Neutrophil (primary cell): ENCODE results near the gene SOAT2.
"Not testable (repeated sequence)": the region's sequence is repeated elsewhere in the genome, so short reads cannot be mapped to it uniquely, and the experiment has no call there.

Experiments used
- H3K27ac ChIP-seq: fragments of 200-600 bp; sonication (generic); 2 replicates; pipeline ENCODE4 v1.5.1; 2016; ENCODE audit warnings: mild to moderate bottlenecking, moderate library complexity
- H3K27me3 ChIP-seq: fragments of 200-600 bp; sonication (generic); 2 replicates; pipeline ENCODE4 v1.6.0; 2016; ENCODE audit warnings: mild to moderate bottlenecking
- H3K36me3 ChIP-seq: fragments of 200-600 bp; sonication (generic); 2 replicates; pipeline ENCODE4 v1.5.1; 2017
- H3K4me1 ChIP-seq, 2 experiments: fragments of 200-600 bp in 1 of 2; sonication (generic) in 1 of 2; 1 replicate in 1 of 2; 2 replicates in 1 of 2; pipeline versions ENCODE4 v1.5.1 to v1.6.1; 2013 to 2016; ENCODE audit warnings: low read depth in 1 of 2, low read length in 1 of 2, mild to moderate bottlenecking in 1 of 2, moderate library complexity in 1 of 2; ENCODE audit not compliant: control insufficient read depth in 1 of 2, insufficient read depth in 1 of 2
- H3K4me3 ChIP-seq, 2 experiments: fragments of 200-600 bp in 1 of 2; sonication (generic) in 1 of 2; 1 replicate in 1 of 2; 2 replicates in 1 of 2; pipeline ENCODE4 v1.5.1; 2013 to 2016; ENCODE audit warnings: low read depth in 1 of 2, low read length in 1 of 2, mild to moderate bottlenecking in 1 of 2, moderate library complexity in 1 of 2
- H3K9me3 ChIP-seq: fragments of 200-600 bp; sonication (generic); 2 replicates; pipeline ENCODE4 v1.5.1; 2016
- TF ChIP-seq, protein P1 (sequence below): fragments of 200-600 bp; sonication (generic); IDR thresholded peaks from 2 replicates; pipeline ENCODE4 v1.5.1; 2016; ENCODE audit warnings: antibody characterized with exemption

The SOAT2 gene

DNA sequence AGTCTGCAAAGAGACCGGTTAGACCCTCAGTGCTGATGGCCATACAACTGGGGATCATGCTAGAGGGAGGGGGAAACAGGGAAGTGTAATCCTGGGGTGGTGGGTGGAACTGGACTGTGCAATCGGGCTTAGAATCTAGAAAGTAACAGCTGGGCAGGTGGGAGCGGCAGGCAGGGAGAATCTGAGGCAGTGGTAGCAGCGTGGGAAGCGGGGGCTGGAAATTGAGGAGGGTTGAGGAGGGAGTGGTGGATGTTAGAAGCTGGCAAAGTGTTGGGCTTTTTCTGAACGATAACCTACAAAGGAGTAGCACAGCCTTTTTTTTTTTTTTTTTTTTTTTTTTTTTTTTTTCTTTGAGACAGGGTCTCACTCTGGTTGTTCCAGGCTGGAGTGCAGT is 8.9 kb upstream of the SOAT2 start:
- TF ChIP-seq, protein P1, sequence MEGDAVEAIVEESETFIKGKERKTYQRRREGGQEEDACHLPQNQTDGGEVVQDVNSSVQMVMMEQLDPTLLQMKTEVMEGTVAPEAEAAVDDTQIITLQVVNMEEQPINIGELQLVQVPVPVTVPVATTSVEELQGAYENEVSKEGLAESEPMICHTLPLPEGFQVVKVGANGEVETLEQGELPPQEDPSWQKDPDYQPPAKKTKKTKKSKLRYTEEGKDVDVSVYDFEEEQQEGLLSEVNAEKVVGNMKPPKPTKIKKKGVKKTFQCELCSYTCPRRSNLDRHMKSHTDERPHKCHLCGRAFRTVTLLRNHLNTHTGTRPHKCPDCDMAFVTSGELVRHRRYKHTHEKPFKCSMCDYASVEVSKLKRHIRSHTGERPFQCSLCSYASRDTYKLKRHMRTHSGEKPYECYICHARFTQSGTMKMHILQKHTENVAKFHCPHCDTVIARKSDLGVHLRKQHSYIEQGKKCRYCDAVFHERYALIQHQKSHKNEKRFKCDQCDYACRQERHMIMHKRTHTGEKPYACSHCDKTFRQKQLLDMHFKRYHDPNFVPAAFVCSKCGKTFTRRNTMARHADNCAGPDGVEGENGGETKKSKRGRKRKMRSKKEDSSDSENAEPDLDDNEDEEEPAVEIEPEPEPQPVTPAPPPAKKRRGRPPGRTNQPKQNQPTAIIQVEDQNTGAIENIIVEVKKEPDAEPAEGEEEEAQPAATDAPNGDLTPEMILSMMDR = no peak
- Histone ChIP-seq H3K27me3 (peaks cover 41% of the 10 kb centered on the region), H3K27ac (peak overlapping the region; percentile 71), H3K36me3 (no peaks in the 10 kb centered on the region), H3K4me1 (peaks cover 24 to 30% of the 10 kb centered on the region in 2 experiments), H3K4me3 (no peak overlapping the region), H3K9me3 (no peaks in the 10 kb centered on the region)

DNA sequence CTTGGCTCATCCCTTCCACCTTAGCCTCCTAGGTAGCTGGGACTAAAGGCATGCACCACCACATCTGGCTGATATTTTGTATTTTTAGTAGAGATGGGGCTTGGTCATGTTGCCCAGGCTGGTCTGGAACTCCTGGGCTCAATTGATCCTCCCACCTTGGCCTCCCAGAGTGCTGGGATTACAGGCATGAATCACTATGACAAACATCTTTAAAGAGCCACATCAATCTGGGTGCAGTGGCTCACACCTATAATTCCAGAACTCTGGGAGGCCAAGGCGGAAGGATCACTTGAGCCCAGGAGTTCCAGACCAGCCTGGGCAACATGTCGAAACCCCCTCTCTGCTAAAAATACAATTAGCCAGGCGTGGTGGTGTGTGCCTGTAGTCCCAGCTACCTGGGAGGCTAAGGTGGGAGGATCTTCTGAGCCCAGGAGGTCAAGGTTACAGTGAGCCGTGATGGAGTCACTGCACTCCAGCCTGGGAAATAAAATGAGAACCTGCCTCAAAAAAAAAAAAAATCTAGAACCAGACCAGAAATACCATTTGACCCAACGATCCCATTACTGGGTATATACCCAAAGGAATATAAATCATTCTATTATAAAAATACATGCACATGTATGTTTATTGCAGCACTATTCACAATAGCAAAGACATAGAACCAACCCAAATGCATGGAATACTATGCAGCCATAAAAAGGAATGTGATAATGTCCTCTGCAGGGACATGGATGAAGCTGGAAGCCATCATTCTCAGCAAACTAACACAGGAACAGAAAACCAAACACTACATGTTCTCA is 8.3 kb upstream of the SOAT2 start:
- H3K4me1 ChIP-seq = peaks cover 24 to 30% of the 10 kb centered on the region in 2 experiments
- not testable (repeated sequence) for H3K36me3 ChIP-seq, H3K9me3 ChIP-seq, H3K27ac ChIP-seq, H3K4me3 ChIP-seq
- H3K27me3 ChIP-seq = peaks cover 42% of the 10 kb centered on the region

DNA sequence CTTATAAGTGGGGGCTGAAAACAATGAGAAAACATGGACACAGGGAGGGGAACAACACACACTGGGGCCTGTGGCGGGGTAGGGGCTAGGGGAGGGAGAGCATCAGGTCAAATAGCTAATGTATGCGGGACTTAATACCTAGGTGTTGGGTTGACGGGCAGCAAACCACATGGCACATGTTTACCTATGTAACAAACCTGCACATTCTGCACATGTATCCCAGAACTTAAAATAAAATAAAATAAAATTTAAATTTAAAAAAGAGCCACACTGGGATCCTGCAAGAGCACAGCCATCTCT is 7.7 kb upstream of the SOAT2 start:
- Histone ChIP-seq H3K4me1 (peaks cover 24 to 30% of the 10 kb centered on the region in 2 experiments), H3K27me3 (peaks cover 42% of the 10 kb centered on the region)
- not testable (repeated sequence) for H3K36me3 ChIP-seq, H3K27ac ChIP-seq, H3K4me3 ChIP-seq, H3K9me3 ChIP-seq

DNA sequence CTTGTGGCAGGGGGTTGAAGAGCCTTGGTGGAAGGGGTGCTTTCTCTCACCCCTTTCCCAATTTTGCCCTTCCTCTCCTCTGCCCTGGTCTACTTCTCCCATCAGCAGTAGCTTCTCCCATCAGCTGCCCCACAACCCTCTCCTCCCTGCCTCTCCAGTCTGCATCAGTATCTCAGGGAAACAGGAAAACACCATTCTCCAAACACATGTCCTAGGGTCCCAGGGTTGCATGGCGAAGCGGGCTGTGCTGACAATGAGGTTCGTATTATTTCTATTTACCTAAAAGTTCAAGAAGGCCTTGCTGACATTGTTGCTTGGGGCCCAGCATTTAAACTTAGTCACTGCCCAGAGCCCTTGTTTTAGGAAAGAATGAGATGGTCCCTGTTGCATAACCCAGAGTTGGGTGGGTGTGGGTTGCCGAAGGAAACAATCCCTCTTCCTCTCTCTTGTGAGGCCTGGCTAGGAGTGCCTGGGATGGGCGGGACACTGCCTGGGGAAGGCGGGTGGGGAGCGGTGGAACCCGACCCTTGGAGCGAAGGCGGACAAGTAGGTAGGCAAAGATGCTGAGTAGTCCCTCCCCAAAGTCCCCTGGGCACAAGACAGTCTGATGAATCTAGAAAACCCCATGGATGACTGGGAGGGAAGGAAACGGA is 7.1 kb upstream of the SOAT2 start:
- TF ChIP-seq, protein P1 = no peak
- no peaks in the 10 kb centered on the region for H3K9me3 ChIP-seq
- peaks cover 42% of the 10 kb centered on the region for H3K27me3 ChIP-seq
- H3K4me1 ChIP-seq = peaks cover 24 to 30% of the 10 kb centered on the region in 2 experiments
- no peaks in the 10 kb centered on the region for H3K36me3 ChIP-seq
- H3K27ac ChIP-seq = no peak overlapping the region
- H3K4me3 ChIP-seq = no peak overlapping the region

DNA sequence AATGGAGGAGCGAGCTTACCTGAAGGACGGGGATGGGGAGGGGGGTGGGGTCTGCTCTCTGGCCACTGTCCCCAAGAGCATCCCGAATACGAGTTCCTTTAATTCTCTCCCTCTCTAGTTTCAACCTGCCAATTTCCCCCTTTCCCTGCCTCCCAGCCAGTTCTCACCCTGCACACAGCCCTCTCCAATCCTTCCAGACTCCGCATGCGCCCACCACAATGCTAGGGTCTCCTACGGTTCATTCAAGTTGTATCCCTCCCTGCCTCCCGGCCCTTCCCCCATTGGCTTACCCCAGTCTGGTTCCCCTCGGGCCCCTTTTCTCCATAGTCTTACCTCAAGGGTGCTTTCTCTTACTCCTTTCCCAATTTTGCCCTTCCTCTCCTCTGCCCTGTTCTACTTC is 6.5 kb upstream of the SOAT2 start:
- Histone ChIP-seq H3K4me1 (peaks cover 24 to 30% of the 10 kb centered on the region in 2 experiments), H3K27ac (no peak overlapping the region), H3K9me3 (no peaks in the 10 kb centered on the region), H3K27me3 (peaks cover 42% of the 10 kb centered on the region), H3K4me3 (no peak overlapping the region), H3K36me3 (no peaks in the 10 kb centered on the region)
- TF ChIP-seq, protein P1 = no peak

DNA sequence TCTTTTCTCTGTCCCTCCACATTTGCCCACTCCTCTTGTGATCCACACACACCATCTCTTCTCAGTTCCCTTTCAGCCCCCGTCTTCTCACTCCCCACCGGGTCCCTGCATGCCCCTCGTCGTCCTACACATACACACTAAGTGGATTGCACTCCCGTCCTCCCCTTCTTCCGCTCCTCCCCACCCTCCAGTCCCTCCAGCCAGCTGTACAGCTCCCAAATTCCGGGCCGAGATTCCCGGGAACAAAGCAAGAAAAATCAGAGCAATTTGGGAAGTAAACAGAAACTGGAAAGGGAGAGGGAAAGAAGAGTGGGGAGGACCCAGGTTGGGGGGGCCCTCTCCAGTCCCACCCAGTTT is 6.1 kb upstream of the SOAT2 start:
- H3K9me3 ChIP-seq = no peaks in the 10 kb centered on the region
- peak overlapping the region in 1 of 2 experiments; percentile 41 for H3K4me3 ChIP-seq
- H3K27ac ChIP-seq = no peak overlapping the region
- TF ChIP-seq, protein P1 = no peak
- peaks cover 42% of the 10 kb centered on the region for H3K27me3 ChIP-seq
- peaks cover 27 to 31% of the 10 kb centered on the region in 2 experiments for H3K4me1 ChIP-seq
- no peaks in the 10 kb centered on the region for H3K36me3 ChIP-seq
